ENCODE data around the gene KIF5C. TPM values are rescaled to one million over a fixed set of nuclear protein-coding genes. Genes with fewer than 3 reads are reported as not detected.

Gene KIF5C
- total and polyA plus RNA-seq, 2 of the 13 experiments (the other 11 are each of a cell fraction or from before 2014, with no cell fraction given) = 0.15 to 0.20 TPM

- TF ChIP-seq, protein P1, sequence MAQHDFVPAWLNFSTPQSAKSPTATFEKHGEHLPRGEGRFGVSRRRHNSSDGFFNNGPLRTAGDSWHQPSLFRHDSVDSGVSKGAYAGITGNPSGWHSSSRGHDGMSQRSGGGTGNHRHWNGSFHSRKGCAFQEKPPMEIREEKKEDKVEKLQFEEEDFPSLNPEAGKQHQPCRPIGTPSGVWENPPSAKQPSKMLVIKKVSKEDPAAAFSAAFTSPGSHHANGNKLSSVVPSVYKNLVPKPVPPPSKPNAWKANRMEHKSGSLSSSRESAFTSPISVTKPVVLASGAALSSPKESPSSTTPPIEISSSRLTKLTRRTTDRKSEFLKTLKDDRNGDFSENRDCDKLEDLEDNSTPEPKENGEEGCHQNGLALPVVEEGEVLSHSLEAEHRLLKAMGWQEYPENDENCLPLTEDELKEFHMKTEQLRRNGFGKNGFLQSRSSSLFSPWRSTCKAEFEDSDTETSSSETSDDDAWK (CRISPR knock-in tag; IDR thresholded peaks at IDR 0.05) = no peak
- TF ChIP-seq SALL2 (CRISPR knock-in tag; IDR thresholded peaks at IDR 0.05) = no peak
These were observed 141.0 kb downstream of the KIF5C start (continued) for GRCh38 chr2:149015926-149016563.

DNA sequence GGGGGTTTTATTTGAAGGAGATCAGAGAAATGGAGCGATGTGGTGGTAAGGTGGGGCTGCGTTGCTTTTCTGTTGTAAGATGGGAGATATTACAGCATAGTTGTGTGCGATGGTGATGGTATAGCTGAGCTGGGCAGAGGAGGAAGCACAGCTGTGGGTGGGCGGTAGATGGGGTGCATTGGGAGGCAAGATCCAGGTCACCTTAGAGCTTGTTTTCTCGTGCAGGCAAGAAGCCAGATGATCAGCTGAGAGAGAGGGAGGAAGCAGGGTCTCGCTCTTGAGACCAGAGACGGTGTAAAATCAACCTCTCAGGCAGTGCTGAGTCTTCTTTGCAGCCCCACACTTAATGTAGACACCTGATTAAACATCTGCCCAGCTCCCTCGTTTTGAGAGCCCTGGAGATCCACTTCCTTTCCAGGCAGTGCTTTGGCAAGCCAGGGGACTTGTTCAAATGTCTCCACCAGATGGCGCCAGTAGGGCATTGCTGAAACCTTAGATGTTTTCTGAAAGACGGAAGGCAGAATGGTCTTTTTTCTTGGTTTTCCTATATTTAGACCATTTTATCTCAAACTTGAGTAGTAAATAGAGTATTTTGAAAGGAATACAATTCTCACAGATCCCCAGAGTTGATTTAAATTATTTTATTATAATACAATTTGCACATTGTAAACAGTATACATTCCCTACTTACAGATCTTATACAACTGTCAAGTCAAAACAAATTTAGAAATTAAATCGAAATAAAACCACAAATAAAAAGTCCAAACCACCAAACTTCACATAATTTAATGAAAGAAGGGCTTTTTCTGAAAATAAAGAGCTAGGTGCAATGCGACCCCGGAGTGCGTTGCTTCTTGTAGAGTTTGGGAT, 142.3 kb downstream of the KIF5C start:
- H3K4me2 ChIP-seq (ENCODE audit: low read depth, low read length) = 0 out of 2 replicates have a peak overlapping the region, but pooled peaks have one; percentile 12
- ChIA-PET CTCF (ENCODE audit: low intra/inter-chr PET ratio, low total read pairs) (interaction anchor here (1.2 to 4.5 kb wide), 4 partner anchors 296 to 556 kb away, joined by 3 to 45 read pairs (median 8); no protein-coding TSS in a partner anchor), POLR2A (interaction anchor here (1.1 kb wide), 1 partner anchor 570 kb away, joined by 3 read pairs; no protein-coding TSS in a partner anchor)
- WGBS (ENCODE audit: low lambda C conversion rate) = 41% methylated on average over 14 of the region's 14 CpGs
- no peak overlapping the region for H3K9ac ChIP-seq (ENCODE audit: insufficient read depth, low read depth, low read length)
- peak; percentile 68 for DNase-seq (ENCODE audit: low spot score)
- H2AFZ ChIP-seq (ENCODE audit: low read length) = no peak overlapping the region
- H3K4me3 ChIP-seq (replicated peaks in 1 of 3; ENCODE audit: insufficient read depth in 1 of 3, low read depth in 2 of 3, low read length in 3 of 3) = no peak overlapping the region
- intact Hi-C loops (cut with micrococcal nuclease; ENCODE audit: unreplicated experiment) (loop anchor here (1.0 kb wide), 1 partner anchor 544 kb away; no protein-coding TSS in a partner anchor), in situ Hi-C loops (cut with HindIII; ENCODE audit: extremely low pct_ligation_motif_present, low pct_unique_long_range_greater_than_20kb) (no loop called here)
- no peaks in the 10 kb centered on the region for H4K20me1 ChIP-seq (ENCODE audit: insufficient read depth, low read length)
- no peaks in the 10 kb centered on the region for H3K9me3 ChIP-seq (ENCODE audit: low read length)
- peaks cover 0 to 6% of the 10 kb centered on the region in 2 experiments; a peak in 1 of 5 replicates for H3K27me3 ChIP-seq (ENCODE audit: control insufficient read depth in 1 of 2, insufficient read depth in 2 of 2, low read length in 2 of 2)
- peak; percentile 83 for ATAC-seq
- no peaks in the 10 kb centered on the region for H3K36me3 ChIP-seq (replicated peaks in 1 of 2; ENCODE audit: control insufficient read depth in 1 of 2, insufficient read depth in 2 of 2, low read length in 2 of 2)
- BruUV-seq (replicated peaks) = no TSS peak
- FAIRE-seq = peak; percentile 90
- H3K4me1 ChIP-seq (ENCODE audit: insufficient read depth, low read length) = peaks cover 12% of the 10 kb centered on the region
- no peaks in the 10 kb centered on the region for H3K79me2 ChIP-seq (ENCODE audit: insufficient read depth, low read length)
- H3K27ac ChIP-seq (ENCODE audit: extremely low read length, insufficient read depth, low read length) = no peak overlapping the region
- TF ChIP-seq, protein P2, sequence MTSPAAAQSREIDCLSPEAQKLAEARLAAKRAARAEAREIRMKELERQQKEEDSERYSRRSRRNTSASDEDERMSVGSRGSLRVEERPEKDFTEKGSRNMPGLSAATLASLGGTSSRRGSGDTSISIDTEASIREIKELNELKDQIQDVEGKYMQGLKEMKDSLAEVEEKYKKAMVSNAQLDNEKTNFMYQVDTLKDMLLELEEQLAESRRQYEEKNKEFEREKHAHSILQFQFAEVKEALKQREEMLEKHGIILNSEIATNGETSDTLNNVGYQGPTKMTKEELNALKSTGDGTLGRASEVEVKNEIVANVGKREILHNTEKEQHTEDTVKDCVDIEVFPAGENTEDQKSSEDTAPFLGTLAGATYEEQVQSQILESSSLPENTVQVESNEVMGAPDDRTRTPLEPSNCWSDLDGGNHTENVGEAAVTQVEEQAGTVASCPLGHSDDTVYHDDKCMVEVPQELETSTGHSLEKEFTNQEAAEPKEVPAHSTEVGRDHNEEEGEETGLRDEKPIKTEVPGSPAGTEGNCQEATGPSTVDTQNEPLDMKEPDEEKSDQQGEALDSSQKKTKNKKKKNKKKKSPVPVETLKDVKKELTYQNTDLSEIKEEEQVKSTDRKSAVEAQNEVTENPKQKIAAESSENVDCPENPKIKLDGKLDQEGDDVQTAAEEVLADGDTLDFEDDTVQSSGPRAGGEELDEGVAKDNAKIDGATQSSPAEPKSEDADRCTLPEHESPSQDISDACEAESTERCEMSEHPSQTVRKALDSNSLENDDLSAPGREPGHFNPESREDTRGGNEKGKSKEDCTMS (CRISPR knock-in tag; conservative IDR thresholded peaks at IDR 0.05) = no peak
- TF ChIP-seq GATAD2A (CRISPR knock-in tag; IDR thresholded peaks at IDR 0.05) (0 out of 2 replicates have a peak, but pooled peaks have one; percentile 16), HNF1B (CRISPR knock-in tag; IDR thresholded peaks at IDR 0.05) (no peak), ELF1 (CRISPR knock-in tag; IDR thresholded peaks at IDR 0.05) (0 out of 2 replicates have a peak, but pooled peaks have one; percentile 17), STAG1 (CRISPR knock-in tag; IDR thresholded peaks at IDR 0.05) (peak; percentile 81), RNF219 (CRISPR knock-in tag; IDR thresholded peaks at IDR 0.05) (no peak), SIX1 (CRISPR knock-in tag; IDR thresholded peaks at IDR 0.05; ENCODE audit: borderline replicate concordance) (peak; percentile 35; the same call in 1 of the 2 replicates), ZNF256 (CRISPR knock-in tag; conservative IDR thresholded peaks at IDR 0.05) (no peak), ZNF33A (CRISPR knock-in tag; IDR thresholded peaks at IDR 0.05; ENCODE audit: borderline replicate concordance) (0 out of 2 replicates have a peak, but pooled peaks have one; percentile 34), ATM (IDR thresholded peaks at IDR 0.05; ENCODE audit: borderline replicate concordance) (no peak)
